MCF 10A (cell line): Measurements from ENCODE around the gene PARD3. TPM values are rescaled to one million over a fixed set of nuclear protein-coding genes. Genes with fewer than 3 reads are reported as not detected.

Experiments used
- BruUV-seq: library from RNA; stranded (reverse); fragments of 400-500 nt; replicated peaks from 2 replicates; lab custom pipeline; 2021; lab: Mats Ljungman, UMichigan
- CTCF ChIA-PET: fragments of 300-600 bp; sonication (Branson Sonifier 250); formaldehyde crosslinking; extraction: SDS; loops from one replicate; lab custom pipeline; 2021; ENCODE audit warnings: antibody characterized with exemption, inconsistent platforms; lab: Yijun Ruan, JAX
- POLR2A ChIA-PET: fragments of 300-600, 350-650 bp; sonication (Branson Sonifier 250); formaldehyde crosslinking; extraction: SDS; loops from one replicate; lab custom pipeline; 2020; ENCODE audit warnings: antibody characterized with exemption, inconsistent platforms; lab: Yijun Ruan, JAX
- DNase-seq: peaks from one replicate; pipeline ENCODE4 v3.0.0-alpha.2; 2018; ENCODE audit not compliant: unreplicated experiment
- H3K27ac Mint-ChIP-seq: one replicate; pipeline ENCODE4 v1.8.0; 2022; ENCODE audit warnings: mild to moderate bottlenecking, low read depth, mixed read lengths; ENCODE audit not compliant: unreplicated experiment
- H3K27me3 Mint-ChIP-seq: one replicate; pipeline ENCODE4 v1.8.0; 2022; ENCODE audit warnings: mixed read lengths; ENCODE audit not compliant: insufficient read depth, unreplicated experiment
- H3K36me3 Mint-ChIP-seq: one replicate; pipeline ENCODE4 v1.8.0; 2022; ENCODE audit warnings: mild to moderate bottlenecking, moderate library complexity, mixed read lengths; ENCODE audit not compliant: insufficient read depth, unreplicated experiment
- H3K4me1 Mint-ChIP-seq: one replicate; pipeline ENCODE4 v1.8.0; 2022; ENCODE audit warnings: mixed read lengths; ENCODE audit not compliant: insufficient read depth, unreplicated experiment
- H3K4me3 Mint-ChIP-seq: one replicate; pipeline ENCODE4 v1.8.0; 2022; ENCODE audit warnings: mild to moderate bottlenecking, moderate library complexity, mixed read lengths; ENCODE audit not compliant: unreplicated experiment
- H3K9me3 Mint-ChIP-seq: one replicate; pipeline ENCODE4 v1.8.0; 2022; ENCODE audit warnings: mixed read lengths; ENCODE audit not compliant: unreplicated experiment
- intact Hi-C: fragments of 100-400 bp; cut with micrococcal nuclease; formaldehyde crosslinking; loops from 2 replicates; pipeline ENCODE4 v1.14.1; 2022
- total RNA-seq: library from RNA; stranded (reverse); gene quantifications from 2 replicates; pipeline ENCODE4 v1.2.3, GENCODE V29; 2022
- TF ChIP-seq, protein P1 (sequence below): fragments of 200-600 bp; IDR thresholded peaks from one replicate; pipeline ENCODE4 v1.8.0; 2022; ENCODE audit warnings: antibody characterized with exemption, mild to moderate bottlenecking; ENCODE audit not compliant: unreplicated experiment

PARD3 gene
- total RNA-seq, 1 experiment from 2014 or later, result 70.0 TPM

DNA sequence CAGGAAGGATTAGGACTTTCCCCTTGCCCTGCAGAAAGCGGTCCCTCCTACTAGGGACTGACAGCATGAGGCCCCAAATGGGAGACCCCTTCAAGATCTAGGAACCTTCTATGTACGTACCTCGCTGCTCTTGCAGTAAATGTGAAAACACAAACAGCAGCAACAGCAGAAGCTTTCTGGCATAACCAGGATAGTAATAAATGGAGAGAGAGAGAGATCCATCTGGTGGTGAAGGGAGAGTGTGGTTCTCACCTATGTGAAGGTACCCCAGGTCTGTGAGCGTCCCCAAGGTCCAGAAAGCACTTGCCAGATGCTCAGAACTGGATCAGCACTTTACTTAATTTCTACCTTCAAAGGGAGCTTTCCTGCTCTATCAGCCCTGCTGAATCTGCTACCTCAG is 592.7 kb downstream of the PARD3 start:
- TF ChIP-seq, protein P1, sequence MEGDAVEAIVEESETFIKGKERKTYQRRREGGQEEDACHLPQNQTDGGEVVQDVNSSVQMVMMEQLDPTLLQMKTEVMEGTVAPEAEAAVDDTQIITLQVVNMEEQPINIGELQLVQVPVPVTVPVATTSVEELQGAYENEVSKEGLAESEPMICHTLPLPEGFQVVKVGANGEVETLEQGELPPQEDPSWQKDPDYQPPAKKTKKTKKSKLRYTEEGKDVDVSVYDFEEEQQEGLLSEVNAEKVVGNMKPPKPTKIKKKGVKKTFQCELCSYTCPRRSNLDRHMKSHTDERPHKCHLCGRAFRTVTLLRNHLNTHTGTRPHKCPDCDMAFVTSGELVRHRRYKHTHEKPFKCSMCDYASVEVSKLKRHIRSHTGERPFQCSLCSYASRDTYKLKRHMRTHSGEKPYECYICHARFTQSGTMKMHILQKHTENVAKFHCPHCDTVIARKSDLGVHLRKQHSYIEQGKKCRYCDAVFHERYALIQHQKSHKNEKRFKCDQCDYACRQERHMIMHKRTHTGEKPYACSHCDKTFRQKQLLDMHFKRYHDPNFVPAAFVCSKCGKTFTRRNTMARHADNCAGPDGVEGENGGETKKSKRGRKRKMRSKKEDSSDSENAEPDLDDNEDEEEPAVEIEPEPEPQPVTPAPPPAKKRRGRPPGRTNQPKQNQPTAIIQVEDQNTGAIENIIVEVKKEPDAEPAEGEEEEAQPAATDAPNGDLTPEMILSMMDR, result no peak
- no TSS peak for BruUV-seq
- Mint-ChIP-seq H3K4me1 (peaks cover 6% of the 10 kb centered on the region), H3K4me3 (no peak overlapping the region), H3K9me3 (peaks cover 10% of the 10 kb centered on the region), H3K36me3 (peaks cover 6% of the 10 kb centered on the region), H3K27ac (no peak overlapping the region), H3K27me3 (no peaks in the 10 kb centered on the region)
- ChIA-PET POLR2A (interaction anchor here (0.6 kb wide), 1 partner anchor 965 kb away, joined by 5 read pairs; no protein-coding TSS in a partner anchor), CTCF (no interaction called here)
- intact Hi-C loops, result no loop called here
- no peak for DNase-seq

DNA sequence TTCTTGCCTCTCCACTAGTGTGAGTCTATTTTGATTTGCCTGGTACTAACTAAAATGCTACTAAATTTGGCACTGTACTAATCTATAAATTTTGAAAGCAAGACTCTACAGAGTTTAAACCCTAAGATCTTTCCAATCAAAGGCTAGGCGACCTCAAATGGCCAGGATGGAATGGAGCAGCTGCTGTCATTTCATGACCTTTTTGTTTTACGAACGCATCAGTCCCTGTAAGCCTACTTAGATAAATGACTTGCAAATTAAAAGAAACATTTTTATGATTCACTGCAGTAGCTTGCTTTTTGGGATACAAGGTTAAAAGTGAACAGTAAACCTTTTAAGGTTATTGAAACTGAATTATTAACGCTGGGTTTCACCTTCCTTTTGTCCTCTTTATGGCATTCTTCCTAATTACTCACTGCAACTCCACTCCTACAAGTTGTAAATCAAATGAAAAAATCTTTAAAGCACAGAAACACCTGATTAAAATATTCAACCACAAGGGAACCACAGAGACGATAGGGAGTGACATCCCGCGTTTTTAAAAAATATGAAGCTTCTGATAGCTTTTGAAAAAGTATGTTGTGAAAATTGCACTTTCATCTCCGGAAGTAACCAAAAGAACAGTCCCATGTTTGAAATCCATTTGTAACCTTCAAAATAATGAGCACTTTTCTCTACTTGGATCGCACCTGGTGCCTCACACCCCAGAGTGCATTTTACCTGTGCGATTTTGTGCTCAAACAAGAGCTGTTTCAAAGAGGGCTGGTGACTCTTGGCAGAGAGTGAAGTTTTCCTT is 595.1 kb downstream of the PARD3 start:
- Mint-ChIP-seq H3K27me3 (no peaks in the 10 kb centered on the region), H3K36me3 (peaks cover 6% of the 10 kb centered on the region), H3K9me3 (no peaks in the 10 kb centered on the region), H3K4me1 (no peaks in the 10 kb centered on the region), H3K27ac (no peak overlapping the region), H3K4me3 (no peak overlapping the region)
- ChIA-PET POLR2A (no interaction called here), CTCF (no interaction called here)
- no TSS peak for BruUV-seq
- TF ChIP-seq, protein P1, result no peak
- DNase-seq, result no peak
- intact Hi-C loops, result no loop called here

DNA sequence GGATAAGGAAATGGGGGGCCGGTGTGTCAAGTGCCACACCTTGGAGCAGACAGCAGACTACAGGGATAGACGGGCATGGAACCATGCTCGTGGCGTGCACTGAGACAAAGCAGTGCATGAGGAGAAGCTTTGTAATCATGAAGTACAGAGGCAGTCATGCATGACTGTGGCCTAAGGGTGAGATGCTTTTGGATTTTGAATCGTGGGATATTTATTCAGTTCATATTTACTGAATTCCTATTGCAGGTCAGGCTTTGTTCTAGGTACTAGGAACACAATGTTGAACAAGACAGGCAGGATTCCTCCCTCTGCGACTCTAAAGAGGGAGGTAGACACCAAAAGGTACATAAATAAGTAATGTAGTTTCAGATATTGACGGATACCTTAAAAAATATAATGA is 597.6 kb downstream of the PARD3 start:
- Mint-ChIP-seq H3K9me3 (no peaks in the 10 kb centered on the region), H3K27me3 (no peaks in the 10 kb centered on the region), H3K27ac (no peak overlapping the region), H3K4me3 (no peak overlapping the region), H3K4me1 (no peaks in the 10 kb centered on the region), H3K36me3 (peaks cover 12% of the 10 kb centered on the region)
- intact Hi-C loops, result no loop called here
- POLR2A ChIA-PET, result no interaction called here
- CTCF ChIA-PET, result interaction anchor here (0.8 kb wide), 1 partner anchor 56 kb away, joined by 3 read pairs; no protein-coding TSS in a partner anchor
- BruUV-seq, result no TSS peak
- TF ChIP-seq, protein P1, result no peak
- DNase-seq, result no peak

DNA sequence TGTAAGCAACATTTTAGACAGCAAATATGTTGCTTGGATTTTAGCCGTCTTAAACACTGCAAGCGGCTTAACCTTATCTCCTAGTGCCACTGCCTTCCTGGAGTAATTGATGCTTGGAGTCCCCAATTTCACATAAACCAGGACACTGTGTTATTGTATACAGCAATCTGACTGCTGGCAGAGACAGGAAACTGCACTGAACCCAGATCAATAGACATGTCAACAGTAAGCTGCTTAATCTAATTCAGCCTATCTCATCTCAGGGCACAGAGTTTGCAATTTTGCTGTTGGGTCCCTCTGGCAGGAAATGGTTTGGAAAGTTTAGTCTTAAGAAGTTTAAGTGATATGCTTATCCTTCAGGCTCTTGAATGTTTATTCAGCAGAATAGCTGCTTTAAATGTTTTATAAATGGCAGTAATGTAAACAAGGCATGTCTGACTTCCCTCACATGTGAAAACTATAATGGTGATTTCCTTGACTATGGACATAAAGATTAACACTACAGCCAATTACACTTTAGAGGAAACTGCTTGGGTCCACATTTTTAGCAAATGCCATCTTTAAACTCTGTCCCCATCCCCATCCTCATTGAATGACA is 598.6 kb downstream of the PARD3 start:
- BruUV-seq, result no TSS peak
- ChIA-PET POLR2A (no interaction called here), CTCF (interaction anchor here (0.6 to 0.8 kb wide), 2 partner anchors 57 to 385 kb away, joined by 3 to 4 read pairs; no protein-coding TSS in a partner anchor)
- no peaks in the 10 kb centered on the region for H3K27me3 Mint-ChIP-seq
- no peak overlapping the region for H3K4me3 Mint-ChIP-seq
- H3K9me3 Mint-ChIP-seq, result no peaks in the 10 kb centered on the region
- no peak for DNase-seq
- TF ChIP-seq, protein P1, result no peak
- H3K36me3 Mint-ChIP-seq, result peaks cover 7% of the 10 kb centered on the region
- no peak overlapping the region for H3K27ac Mint-ChIP-seq
- no peaks in the 10 kb centered on the region for H3K4me1 Mint-ChIP-seq
- intact Hi-C loops, result no loop called here
